ENCODE data around the gene UBLCP1.

DNA sequence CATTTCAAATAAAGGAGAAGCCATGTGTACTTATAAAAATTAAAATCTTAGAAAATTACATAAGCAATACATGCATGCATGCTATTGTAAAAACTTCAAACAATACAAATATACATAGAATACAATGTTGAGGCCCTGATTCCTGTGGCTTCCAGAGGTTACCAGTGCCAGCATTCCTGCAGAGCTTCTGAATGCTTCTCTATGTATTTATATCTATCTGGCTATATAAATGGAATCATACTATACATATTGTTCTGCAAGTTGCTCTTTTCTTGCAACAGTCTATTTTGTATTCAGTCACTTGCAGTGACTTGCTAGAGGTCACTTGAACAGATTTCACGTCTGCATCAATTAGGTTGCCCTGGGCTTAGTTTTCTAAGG lies 70.4 kb downstream of the UBLCP1 start:
- TF ChIP-seq, protein P1, sequence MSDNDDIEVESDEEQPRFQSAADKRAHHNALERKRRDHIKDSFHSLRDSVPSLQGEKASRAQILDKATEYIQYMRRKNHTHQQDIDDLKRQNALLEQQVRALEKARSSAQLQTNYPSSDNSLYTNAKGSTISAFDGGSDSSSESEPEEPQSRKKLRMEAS (IDR thresholded peaks at IDR 0.05) = no peak
- no peak for TF ChIP-seq ZBTB7A (IDR thresholded peaks at IDR 0.05; ENCODE audit: low read depth)
- TF ChIP-seq, protein P2, sequence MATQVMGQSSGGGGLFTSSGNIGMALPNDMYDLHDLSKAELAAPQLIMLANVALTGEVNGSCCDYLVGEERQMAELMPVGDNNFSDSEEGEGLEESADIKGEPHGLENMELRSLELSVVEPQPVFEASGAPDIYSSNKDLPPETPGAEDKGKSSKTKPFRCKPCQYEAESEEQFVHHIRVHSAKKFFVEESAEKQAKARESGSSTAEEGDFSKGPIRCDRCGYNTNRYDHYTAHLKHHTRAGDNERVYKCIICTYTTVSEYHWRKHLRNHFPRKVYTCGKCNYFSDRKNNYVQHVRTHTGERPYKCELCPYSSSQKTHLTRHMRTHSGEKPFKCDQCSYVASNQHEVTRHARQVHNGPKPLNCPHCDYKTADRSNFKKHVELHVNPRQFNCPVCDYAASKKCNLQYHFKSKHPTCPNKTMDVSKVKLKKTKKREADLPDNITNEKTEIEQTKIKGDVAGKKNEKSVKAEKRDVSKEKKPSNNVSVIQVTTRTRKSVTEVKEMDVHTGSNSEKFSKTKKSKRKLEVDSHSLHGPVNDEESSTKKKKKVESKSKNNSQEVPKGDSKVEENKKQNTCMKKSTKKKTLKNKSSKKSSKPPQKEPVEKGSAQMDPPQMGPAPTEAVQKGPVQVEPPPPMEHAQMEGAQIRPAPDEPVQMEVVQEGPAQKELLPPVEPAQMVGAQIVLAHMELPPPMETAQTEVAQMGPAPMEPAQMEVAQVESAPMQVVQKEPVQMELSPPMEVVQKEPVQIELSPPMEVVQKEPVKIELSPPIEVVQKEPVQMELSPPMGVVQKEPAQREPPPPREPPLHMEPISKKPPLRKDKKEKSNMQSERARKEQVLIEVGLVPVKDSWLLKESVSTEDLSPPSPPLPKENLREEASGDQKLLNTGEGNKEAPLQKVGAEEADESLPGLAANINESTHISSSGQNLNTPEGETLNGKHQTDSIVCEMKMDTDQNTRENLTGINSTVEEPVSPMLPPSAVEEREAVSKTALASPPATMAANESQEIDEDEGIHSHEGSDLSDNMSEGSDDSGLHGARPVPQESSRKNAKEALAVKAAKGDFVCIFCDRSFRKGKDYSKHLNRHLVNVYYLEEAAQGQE (IDR thresholded peaks at IDR 0.05; ENCODE audit: low read depth) = no peak
- TF ChIP-seq EP300 (IDR thresholded peaks at IDR 0.05; ENCODE audit: borderline replicate concordance) = no peak
- TF ChIP-seq FOXM1 (IDR thresholded peaks at IDR 0.05; ENCODE audit: borderline replicate concordance, low read depth) = no peak
- no peak for TF ChIP-seq NFIC (IDR thresholded peaks at IDR 0.05)
- no peak for TF ChIP-seq CREB1 (IDR thresholded peaks at IDR 0.05; ENCODE audit: low read depth)
- TF ChIP-seq RAD21 (IDR thresholded peaks at IDR 0.05; ENCODE audit: low read depth) = no peak
- no peak for TF ChIP-seq YY1 (IDR thresholded peaks at IDR 0.05; ENCODE audit: low read depth)
- TF ChIP-seq TAF1 (IDR thresholded peaks at IDR 0.05; ENCODE audit: low read depth) = no peak
- TF ChIP-seq TEAD4 (IDR thresholded peaks at IDR 0.05) = no peak
- TF ChIP-seq, protein P3, sequence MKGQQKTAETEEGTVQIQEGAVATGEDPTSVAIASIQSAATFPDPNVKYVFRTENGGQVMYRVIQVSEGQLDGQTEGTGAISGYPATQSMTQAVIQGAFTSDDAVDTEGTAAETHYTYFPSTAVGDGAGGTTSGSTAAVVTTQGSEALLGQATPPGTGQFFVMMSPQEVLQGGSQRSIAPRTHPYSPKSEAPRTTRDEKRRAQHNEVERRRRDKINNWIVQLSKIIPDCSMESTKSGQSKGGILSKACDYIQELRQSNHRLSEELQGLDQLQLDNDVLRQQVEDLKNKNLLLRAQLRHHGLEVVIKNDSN (IDR thresholded peaks at IDR 0.05) = no peak

Data from Ishikawa (cell line).